Neural cell (in vitro differentiated cells): ENCODE results near the gene SLC17A9. TPM values are rescaled to one million over a fixed set of nuclear protein-coding genes. Genes with fewer than 3 reads are reported as not detected.

Experiments
- H2AFZ ChIP-seq: fragments of 200-600, 300-800 bp; sonication (generic), shearing (Covaris generic); 2 replicates; pipeline ENCODE4 v1.6.0; 2014; ENCODE audit warnings: low read depth, mild to moderate bottlenecking, antibody characterized with exemption, low read length, moderate library complexity
- H3F3A ChIP-seq: fragments of 200-600 bp; shearing (Covaris generic); 2 replicates; pipeline ENCODE4 v1.6.1; 2016; ENCODE audit warnings: mild to moderate bottlenecking, moderate library complexity, mixed read lengths, antibody characterized with exemption, low read length; ENCODE audit not compliant: insufficient read depth, poor library complexity, severe bottlenecking
- H3K27ac ChIP-seq: fragments of 200-600, 300-800 bp; sonication (generic), shearing (Covaris generic); 2 replicates; pipeline ENCODE4 v1.5.1; 2014; ENCODE audit warnings: mild to moderate bottlenecking, low read length, moderate library complexity
- H3K27me3 ChIP-seq: fragments of 300-800, 200-600 bp; sonication (generic), shearing (Covaris generic); 2 replicates; pipeline ENCODE4 v1.6.0; 2014; ENCODE audit warnings: mild to moderate bottlenecking, low read depth, low read length, moderate library complexity; ENCODE audit not compliant: insufficient read depth
- H3K36me3 ChIP-seq: fragments of 300-800, 200-600 bp; sonication (generic), shearing (Covaris generic); 2 replicates; pipeline ENCODE4 v1.5.1; 2014; ENCODE audit warnings: mild to moderate bottlenecking, antibody characterized with exemption, low read length, moderate library complexity; ENCODE audit not compliant: insufficient read depth
- H3K4me2 ChIP-seq: fragments of 300-800, 200-600 bp; sonication (generic), shearing (Covaris generic); 2 replicates; pipeline ENCODE4 v1.6.0; 2014; ENCODE audit warnings: mild to moderate bottlenecking, low read length
- H3K4me3 ChIP-seq: fragments of 300-800, 200-600 bp; sonication (generic), shearing (Covaris generic); 2 replicates; pipeline ENCODE4 v1.5.1; 2014; ENCODE audit warnings: mild to moderate bottlenecking, low read length, moderate library complexity
- H3K79me2 ChIP-seq: fragments of 200-600 bp; shearing (Covaris generic); replicated peaks from 2 replicates; pipeline ENCODE4 v1.6.0; 2014; ENCODE audit warnings: mild to moderate bottlenecking, low read length, moderate library complexity; ENCODE audit not compliant: insufficient read depth
- H3K9ac ChIP-seq: fragments of 300-800, 200-600 bp; sonication (generic), shearing (Covaris generic); 2 replicates; pipeline ENCODE4 v1.6.1; 2016; ENCODE audit warnings: mild to moderate bottlenecking, low read length, mixed read lengths
- H3K9me2 ChIP-seq: fragments of 200-600 bp; shearing (Covaris generic); 2 replicates; pipeline ENCODE4 v1.6.1; 2016; ENCODE audit warnings: mild to moderate bottlenecking, low read length, mixed read lengths; ENCODE audit not compliant: insufficient read depth
- H3K9me3 ChIP-seq: fragments of 200-600, 300-800 bp; sonication (generic), shearing (Covaris generic); 2 replicates; pipeline ENCODE4 v1.6.1; 2016; ENCODE audit warnings: mild to moderate bottlenecking, mixed run types, low read length, moderate library complexity, mixed read lengths
- H4K20me1 ChIP-seq: fragments of 200-600 bp; shearing (Covaris generic); 2 replicates; pipeline ENCODE4 v1.6.1; 2016; ENCODE audit warnings: mild to moderate bottlenecking, mixed run types; ENCODE audit not compliant: insufficient read depth
- EP300 ChIP-seq: fragments of 450-650 bp; conservative IDR thresholded peaks from 2 replicates; pipeline ENCODE4 v1.6.1; 2014; ENCODE audit warnings: antibody characterized with exemption, mild to moderate bottlenecking, moderate library complexity; ENCODE audit not compliant: poor library complexity, severe bottlenecking
- EZH2 ChIP-seq: fragments of 200-600, 300-800 bp; shearing (Covaris generic), sonication (generic); IDR thresholded peaks from 2 replicates; pipeline ENCODE4 v1.6.1; 2014; ENCODE audit warnings: antibody characterized with exemption, low read length, borderline replicate concordance, mild to moderate bottlenecking; ENCODE audit not compliant: insufficient read depth, poor library complexity, severe bottlenecking
- MXI1 ChIP-seq: fragments of 450-650 bp; conservative IDR thresholded peaks from 2 replicates; pipeline ENCODE4 v1.6.1; 2014; ENCODE audit warnings: antibody characterized with exemption, mild to moderate bottlenecking; ENCODE audit not compliant: poor library complexity, severe bottlenecking
- POLR2AphosphoS5 ChIP-seq: IDR thresholded peaks from 2 replicates; pipeline ENCODE4 v1.6.1; 2012
- RAD21 ChIP-seq: fragments of 450-650 bp; conservative IDR thresholded peaks from 2 replicates; pipeline ENCODE4 v1.6.1; 2014; ENCODE audit warnings: antibody characterized with exemption, mild to moderate bottlenecking, moderate library complexity
- SMC3 ChIP-seq: fragments of 450-650 bp; conservative IDR thresholded peaks from 2 replicates; pipeline ENCODE4 v1.6.1; 2014; ENCODE audit warnings: antibody characterized with exemption, mild to moderate bottlenecking, moderate library complexity; ENCODE audit not compliant: poor library complexity
- TAF1 ChIP-seq: IDR thresholded peaks from 2 replicates; pipeline ENCODE4 v1.6.1; 2012; ENCODE audit warnings: low read depth
- polyA plus RNA-seq: library from polyadenylated mRNA; depleted of rRNA; stranded (reverse); fragments of >200 nt; gene quantifications from 2 replicates; pipeline ENCODE4 v1.2.3, GENCODE V29; 2014
- TF ChIP-seq, protein P1 (sequence below): IDR thresholded peaks from 2 replicates; pipeline ENCODE4 v1.6.1; 2012; ENCODE audit warnings: borderline replicate concordance
- TF ChIP-seq, protein P2 (sequence below): fragments of 450-650 bp; IDR thresholded peaks from 2 replicates; pipeline ENCODE4 v1.5.1; 2014; ENCODE audit warnings: antibody characterized with exemption, mild to moderate bottlenecking, moderate library complexity; ENCODE audit not compliant: poor library complexity, severe bottlenecking

The SLC17A9 gene
- polyA plus RNA-seq, 1 donor from 2014 or later: not detected

DNA sequence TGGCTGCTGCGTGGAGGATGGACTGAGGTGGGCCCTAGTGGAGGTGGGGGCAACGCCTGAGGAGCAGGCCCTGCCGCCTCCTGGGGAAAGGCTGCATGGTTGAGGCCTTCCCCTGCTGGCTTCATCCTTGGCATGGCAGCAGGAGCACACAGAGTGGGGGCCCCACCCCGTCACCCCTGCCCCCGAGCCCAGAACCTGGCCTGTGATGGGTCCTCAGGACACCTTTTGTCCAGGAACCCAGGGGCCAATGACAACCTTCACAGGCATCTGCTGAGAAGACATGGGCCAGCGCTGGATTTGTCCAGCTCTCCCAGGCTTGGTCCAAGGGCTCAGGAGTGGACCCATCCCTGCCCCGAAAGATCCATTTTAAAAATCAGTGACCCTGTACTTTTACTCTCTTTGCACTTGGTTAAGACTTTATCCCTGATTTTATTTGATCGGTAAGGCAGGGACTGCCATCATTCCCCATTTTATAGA, 575 bp upstream of the SLC17A9 start:
- no peaks in the 10 kb centered on the region for H3K9me3 ChIP-seq
- no peaks in the 10 kb centered on the region for H4K20me1 ChIP-seq
- H3K9me2 ChIP-seq: no peaks in the 10 kb centered on the region
- H3K9ac ChIP-seq: no peak overlapping the region
- H3K4me3 ChIP-seq: no peak overlapping the region
- H2AFZ ChIP-seq: no peak overlapping the region
- no peak overlapping the region for H3K4me2 ChIP-seq
- no peak overlapping the region for H3K27ac ChIP-seq
- peaks cover 10% of the 10 kb centered on the region for H3K36me3 ChIP-seq
- TF ChIP-seq, protein P1, sequence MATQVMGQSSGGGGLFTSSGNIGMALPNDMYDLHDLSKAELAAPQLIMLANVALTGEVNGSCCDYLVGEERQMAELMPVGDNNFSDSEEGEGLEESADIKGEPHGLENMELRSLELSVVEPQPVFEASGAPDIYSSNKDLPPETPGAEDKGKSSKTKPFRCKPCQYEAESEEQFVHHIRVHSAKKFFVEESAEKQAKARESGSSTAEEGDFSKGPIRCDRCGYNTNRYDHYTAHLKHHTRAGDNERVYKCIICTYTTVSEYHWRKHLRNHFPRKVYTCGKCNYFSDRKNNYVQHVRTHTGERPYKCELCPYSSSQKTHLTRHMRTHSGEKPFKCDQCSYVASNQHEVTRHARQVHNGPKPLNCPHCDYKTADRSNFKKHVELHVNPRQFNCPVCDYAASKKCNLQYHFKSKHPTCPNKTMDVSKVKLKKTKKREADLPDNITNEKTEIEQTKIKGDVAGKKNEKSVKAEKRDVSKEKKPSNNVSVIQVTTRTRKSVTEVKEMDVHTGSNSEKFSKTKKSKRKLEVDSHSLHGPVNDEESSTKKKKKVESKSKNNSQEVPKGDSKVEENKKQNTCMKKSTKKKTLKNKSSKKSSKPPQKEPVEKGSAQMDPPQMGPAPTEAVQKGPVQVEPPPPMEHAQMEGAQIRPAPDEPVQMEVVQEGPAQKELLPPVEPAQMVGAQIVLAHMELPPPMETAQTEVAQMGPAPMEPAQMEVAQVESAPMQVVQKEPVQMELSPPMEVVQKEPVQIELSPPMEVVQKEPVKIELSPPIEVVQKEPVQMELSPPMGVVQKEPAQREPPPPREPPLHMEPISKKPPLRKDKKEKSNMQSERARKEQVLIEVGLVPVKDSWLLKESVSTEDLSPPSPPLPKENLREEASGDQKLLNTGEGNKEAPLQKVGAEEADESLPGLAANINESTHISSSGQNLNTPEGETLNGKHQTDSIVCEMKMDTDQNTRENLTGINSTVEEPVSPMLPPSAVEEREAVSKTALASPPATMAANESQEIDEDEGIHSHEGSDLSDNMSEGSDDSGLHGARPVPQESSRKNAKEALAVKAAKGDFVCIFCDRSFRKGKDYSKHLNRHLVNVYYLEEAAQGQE: no peak
- TF ChIP-seq MXI1 (no peak), EZH2 (no peak), POLR2AphosphoS5 (no peak), RAD21 (no peak), SMC3 (no peak), TAF1 (no peak), EP300 (no peak)
- TF ChIP-seq, protein P2, sequence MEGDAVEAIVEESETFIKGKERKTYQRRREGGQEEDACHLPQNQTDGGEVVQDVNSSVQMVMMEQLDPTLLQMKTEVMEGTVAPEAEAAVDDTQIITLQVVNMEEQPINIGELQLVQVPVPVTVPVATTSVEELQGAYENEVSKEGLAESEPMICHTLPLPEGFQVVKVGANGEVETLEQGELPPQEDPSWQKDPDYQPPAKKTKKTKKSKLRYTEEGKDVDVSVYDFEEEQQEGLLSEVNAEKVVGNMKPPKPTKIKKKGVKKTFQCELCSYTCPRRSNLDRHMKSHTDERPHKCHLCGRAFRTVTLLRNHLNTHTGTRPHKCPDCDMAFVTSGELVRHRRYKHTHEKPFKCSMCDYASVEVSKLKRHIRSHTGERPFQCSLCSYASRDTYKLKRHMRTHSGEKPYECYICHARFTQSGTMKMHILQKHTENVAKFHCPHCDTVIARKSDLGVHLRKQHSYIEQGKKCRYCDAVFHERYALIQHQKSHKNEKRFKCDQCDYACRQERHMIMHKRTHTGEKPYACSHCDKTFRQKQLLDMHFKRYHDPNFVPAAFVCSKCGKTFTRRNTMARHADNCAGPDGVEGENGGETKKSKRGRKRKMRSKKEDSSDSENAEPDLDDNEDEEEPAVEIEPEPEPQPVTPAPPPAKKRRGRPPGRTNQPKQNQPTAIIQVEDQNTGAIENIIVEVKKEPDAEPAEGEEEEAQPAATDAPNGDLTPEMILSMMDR: no peak
- H3K79me2 ChIP-seq: no peaks in the 10 kb centered on the region
- no peaks in the 10 kb centered on the region for H3K27me3 ChIP-seq
- H3F3A ChIP-seq: no peaks in the 10 kb centered on the region

DNA sequence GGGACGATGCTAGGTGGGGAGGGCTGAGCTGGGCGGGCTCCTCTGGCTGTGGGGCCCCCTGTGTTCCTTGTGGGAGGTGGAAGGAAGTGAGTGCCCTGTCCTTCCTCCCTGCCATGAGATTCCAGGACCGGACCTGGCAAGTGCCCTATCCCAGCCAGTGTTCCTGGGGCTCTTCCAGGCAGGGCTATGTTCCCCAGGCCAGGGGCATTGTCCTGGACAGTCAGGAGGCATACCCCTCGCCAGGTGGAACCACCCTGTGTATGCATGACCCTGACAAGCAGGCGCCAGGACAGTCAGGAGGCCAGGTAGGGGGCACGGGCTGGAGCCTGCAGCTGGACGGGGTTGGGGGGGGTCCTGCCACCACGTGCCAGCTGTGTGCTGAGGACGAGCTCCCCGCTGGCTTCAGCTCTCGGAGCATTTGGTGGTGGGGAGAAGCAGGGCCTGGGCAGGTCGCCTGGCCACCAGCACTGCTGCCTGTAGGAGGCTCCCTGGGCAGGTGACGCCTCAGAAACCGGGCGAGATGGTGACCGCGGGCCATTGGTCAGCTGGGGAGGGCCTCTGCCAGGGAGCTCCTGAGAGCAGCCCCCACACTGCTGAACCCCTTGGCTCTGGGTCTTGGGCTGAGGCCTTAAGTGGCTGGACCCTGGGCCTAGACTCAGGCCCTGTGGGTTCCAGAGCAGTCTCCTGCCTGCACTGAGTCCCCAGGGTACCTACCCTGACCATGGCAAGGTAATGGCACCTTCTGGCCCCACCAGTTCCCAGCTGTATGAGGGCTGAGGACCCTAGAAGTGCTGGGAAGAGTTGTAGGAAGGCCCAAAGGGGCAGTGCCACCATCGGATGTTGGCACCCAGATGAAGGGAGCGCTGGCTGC, 694 bp downstream of the SLC17A9 start:
- no peaks in the 10 kb centered on the region for H3K9me2 ChIP-seq
- H2AFZ ChIP-seq: no peak overlapping the region
- no peaks in the 10 kb centered on the region for H4K20me1 ChIP-seq
- TF ChIP-seq, protein P1: no peak
- TF ChIP-seq TAF1: no peak
- TF ChIP-seq, protein P2: no peak
- TF ChIP-seq RAD21: no peak
- TF ChIP-seq MXI1: no peak
- no peak for TF ChIP-seq POLR2AphosphoS5
- TF ChIP-seq EZH2: no peak
- TF ChIP-seq EP300: no peak
- no peak for TF ChIP-seq SMC3
- H3K4me3 ChIP-seq: no peak overlapping the region
- no peaks in the 10 kb centered on the region for H3K79me2 ChIP-seq
- H3K27ac ChIP-seq: no peak overlapping the region
- H3K27me3 ChIP-seq: no peaks in the 10 kb centered on the region
- no peaks in the 10 kb centered on the region for H3F3A ChIP-seq
- H3K36me3 ChIP-seq: peaks cover 10% of the 10 kb centered on the region
- H3K9me3 ChIP-seq: no peaks in the 10 kb centered on the region
- H3K4me2 ChIP-seq: no peak overlapping the region
- H3K9ac ChIP-seq: no peak overlapping the region
